Activated CD4-positive, alpha-beta T cell treated with anti-CD3 and anti-CD28 coated beads for 1 hour (primary cell): ENCODE measurements around the gene PAIP1.
"Not testable (repeated sequence)": the region's sequence is repeated elsewhere in the genome, so short reads cannot be mapped to it uniquely, and the experiment has no call there.

Source experiments
- DNase-seq: peaks from one replicate; pipeline ENCODE4 v3.0.0-alpha.2; 2020

Gene PAIP1, protein sequence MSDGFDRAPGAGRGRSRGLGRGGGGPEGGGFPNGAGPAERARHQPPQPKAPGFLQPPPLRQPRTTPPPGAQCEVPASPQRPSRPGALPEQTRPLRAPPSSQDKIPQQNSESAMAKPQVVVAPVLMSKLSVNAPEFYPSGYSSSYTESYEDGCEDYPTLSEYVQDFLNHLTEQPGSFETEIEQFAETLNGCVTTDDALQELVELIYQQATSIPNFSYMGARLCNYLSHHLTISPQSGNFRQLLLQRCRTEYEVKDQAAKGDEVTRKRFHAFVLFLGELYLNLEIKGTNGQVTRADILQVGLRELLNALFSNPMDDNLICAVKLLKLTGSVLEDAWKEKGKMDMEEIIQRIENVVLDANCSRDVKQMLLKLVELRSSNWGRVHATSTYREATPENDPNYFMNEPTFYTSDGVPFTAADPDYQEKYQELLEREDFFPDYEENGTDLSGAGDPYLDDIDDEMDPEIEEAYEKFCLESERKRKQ

DNA sequence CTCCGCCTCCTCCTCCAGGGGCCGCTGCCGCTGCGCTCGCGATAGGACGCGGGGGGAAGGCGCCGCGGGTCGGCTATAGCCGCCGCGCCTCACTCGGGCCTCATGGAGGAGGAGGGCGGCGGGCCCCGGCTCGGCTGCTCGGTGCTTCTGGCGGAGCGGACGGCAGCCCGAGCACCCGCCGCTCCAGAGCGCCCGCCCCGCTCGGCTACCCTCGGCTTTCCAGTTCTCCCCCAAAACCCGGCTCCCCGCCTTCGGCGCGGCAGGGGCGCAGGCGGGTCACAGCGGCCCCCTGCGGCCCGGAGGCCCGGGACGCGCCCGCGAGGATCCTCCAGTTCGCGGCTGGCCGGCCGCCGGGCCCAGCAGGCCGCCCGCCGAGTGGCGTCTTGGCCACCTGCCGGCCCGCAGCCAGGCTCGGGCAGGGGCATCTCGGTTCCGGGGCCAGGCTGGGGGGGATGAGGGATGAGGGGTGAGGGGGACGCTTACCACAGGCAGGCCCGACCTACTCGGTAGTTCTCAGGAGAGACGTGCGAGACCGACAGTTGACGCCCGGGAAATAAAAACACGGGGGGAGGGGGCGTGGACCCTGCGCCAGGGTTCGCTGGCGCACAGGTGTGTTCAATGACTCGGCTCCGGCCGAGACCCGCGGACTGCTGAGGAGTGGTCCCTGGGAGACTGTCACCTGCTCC lies at the start of gene PAIP1:
PAIP1 (minus strand) TSS at position 221 of the 686 bp plus-strand sequence. CDS start 231 bp downstream, outside the sequence.
- peak; percentile 72 for DNase-seq

GRCh38 chr5:43606351-43606750 lies 49.5 kb upstream of the PAIP1 start:
- no peak for DNase-seq

DNA sequence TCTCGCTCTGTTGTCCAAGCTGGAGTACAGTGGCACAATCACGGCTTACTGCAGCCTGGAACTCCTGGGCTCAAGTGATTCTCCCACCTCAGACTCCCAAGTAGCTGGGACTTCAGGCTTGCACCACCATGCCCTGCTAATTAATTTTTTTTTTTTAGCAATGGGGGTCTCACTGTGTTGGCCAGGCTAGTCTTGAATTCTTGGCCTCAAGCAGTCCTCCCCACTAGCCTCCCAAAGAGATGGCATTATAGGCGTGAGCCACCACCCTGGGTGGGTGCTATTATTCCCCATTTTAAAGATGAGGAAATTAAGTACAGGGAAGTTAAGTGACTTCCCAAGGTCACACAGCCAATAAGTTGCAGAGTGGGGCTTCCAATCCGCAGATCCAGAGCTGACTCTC lies 47.8 kb upstream of the PAIP1 start:
- no peak for DNase-seq

GRCh38 chr5:43603344-43604217 lies 46.7 kb upstream of the PAIP1 start:
- DNase-seq, result peak; percentile 46

DNA sequence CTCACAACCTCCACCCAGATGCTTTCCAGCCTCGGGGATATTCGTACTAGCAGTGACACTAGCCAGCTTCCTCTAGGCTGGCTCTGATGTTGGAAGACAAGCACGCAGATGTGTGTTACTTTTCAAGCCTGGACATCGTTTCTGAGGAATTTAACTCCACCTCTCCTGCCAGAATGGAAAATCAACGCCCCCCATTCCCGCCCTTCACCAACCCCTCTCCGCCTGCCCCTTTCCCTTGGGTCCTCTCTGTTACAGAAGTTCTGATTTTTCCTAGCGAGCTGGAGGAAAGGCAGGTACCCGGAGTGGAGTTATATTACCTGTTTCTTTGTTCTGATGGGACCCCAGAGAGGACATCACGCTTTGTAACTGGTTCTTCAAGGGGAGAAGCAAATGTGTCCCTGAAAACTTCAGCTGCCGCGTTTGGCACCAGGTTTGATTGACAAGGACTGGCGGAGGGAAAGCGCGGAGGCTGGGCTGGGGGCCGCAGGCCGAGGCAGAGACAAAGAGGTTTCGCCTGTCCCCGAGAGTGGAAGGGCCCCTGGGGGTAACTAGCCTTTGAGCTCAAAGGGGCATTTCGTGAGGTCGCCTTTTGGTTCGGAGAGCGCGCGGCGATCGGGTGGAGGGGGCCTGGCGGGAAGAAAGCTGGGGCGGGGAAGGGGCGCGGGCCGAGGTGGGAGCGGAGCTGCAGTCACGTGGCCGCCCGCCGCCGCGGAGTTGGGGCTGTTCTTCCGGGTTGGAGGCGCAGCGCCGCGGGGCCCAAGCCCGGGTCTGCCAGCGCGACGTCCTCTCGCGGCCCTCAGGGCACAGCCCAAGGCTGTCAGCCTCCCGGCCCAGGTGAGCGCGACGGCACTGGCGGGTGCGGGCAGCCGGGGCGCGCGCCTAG lies 45.8 kb upstream of the PAIP1 start, which contains the start of gene NNT:
NNT (plus strand) TSS at position 720 of the 883 bp plus-strand sequence. CDS start 6,016 bp downstream, outside the sequence.
- peak; percentile 60 for DNase-seq

- DNase-seq, result no peak
Measured at GRCh38 chr5:43601454-43602260, 44.8 kb upstream of the PAIP1 start.

DNA sequence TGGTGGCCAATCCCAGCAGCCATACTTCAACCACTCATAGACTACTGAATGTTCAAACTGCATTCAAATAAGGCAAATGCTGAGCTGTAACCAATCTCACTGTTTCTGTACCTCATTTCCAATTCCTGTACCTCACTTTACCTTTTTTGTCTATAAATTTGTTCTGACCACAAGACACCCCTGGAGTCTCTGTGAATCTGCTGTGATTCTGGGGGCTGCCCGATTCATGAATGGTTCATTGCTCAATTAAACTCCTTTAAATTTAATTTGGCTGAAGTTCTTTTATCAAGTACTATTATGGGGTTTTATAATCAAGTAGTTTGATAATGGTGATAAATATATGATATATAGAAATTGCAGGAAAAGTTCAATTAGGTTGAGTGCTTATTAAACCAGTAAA lies 42.0 kb upstream of the PAIP1 start:
- DNase-seq, result not testable (repeated sequence)

DNA sequence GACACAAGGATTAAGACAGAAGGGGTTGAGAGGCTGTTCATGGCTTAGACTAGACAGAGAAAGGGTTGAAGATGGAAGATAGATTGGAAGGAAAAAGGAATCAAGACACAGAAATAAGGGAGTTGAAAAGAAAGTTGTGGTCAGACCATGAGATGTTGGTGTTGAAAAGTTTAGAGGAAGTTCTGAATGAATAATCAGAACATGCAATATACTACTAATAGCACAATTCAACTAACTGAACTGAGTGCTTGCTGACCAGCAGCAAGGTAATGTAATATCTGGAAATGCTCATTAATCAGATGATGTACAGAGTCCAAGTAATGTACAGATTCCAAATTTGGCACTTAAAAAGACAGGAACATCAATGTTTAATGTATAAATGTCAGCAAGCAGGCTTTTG lies 35.5 kb upstream of the PAIP1 start:
- DNase-seq, result no peak

DNA sequence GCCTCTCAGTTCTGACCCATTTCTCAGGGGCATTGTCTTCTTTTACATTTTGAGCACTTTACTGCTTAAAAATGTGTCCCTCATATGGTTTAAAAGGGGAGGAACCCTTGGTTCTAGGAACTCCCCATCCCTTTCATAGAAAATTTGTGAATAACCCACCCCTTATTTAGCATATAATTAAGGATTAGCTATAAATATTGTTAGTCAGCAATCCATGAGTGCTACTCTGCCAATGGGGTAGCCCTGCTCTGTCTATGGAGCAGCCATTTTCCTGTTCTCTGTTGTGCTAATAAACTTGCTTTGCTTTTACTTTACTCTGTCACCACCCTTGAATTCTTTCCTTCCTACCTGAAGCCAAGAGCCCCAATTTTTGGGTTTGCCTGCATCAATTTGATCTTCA lies 33.8 kb upstream of the PAIP1 start:
- no peak for DNase-seq

GRCh38 chr5:43589310-43589709 lies 32.4 kb upstream of the PAIP1 start:
- no peak for DNase-seq

GRCh38 chr5:43588842-43589241 lies 32.0 kb upstream of the PAIP1 start:
- DNase-seq, result no peak

DNA sequence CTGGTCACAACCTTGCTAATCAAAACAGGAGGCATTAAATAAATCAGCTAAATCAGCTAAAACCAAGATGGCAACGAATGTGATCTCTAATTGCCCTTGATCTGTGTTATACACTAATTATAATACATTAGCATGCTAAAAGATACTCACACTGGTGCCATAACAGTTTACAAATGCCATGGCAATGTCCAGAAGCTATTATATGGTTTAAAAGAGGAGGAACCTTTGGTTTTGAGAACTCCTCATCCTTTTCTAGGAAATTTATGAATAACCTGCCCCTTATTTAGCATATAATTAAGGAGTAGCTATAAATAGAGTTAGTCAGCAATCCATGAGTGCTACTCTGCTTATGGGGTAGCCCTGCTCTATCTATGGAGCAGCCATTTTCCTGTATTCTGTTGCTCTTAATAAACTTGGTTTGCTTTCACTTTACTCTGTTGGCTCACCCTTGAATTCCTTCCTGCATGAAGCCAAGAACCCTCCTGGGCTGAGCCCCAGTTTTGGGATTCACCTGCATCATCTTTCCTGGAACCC lies 27.4 kb upstream of the PAIP1 start:
- no peak for DNase-seq

DNA sequence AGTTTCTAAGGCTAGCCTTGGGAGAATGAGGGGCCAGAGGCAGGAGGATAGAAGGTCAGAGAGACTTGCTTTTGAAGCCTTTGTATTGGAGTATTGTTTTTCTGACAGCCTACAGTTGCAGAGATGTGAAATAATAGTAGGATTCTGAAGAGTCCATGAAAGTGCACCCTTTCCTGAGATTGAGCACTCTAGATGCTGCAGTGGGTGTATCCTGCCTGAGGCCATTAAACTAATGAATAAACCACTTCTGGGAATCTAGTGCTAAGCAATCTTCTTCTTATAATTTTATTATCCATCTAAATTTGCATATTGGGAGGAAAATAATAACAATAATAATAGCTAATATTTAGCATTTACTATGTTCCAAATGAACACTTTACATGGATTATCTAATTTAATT lies 26.8 kb upstream of the PAIP1 start:
- no peak for DNase-seq

DNA sequence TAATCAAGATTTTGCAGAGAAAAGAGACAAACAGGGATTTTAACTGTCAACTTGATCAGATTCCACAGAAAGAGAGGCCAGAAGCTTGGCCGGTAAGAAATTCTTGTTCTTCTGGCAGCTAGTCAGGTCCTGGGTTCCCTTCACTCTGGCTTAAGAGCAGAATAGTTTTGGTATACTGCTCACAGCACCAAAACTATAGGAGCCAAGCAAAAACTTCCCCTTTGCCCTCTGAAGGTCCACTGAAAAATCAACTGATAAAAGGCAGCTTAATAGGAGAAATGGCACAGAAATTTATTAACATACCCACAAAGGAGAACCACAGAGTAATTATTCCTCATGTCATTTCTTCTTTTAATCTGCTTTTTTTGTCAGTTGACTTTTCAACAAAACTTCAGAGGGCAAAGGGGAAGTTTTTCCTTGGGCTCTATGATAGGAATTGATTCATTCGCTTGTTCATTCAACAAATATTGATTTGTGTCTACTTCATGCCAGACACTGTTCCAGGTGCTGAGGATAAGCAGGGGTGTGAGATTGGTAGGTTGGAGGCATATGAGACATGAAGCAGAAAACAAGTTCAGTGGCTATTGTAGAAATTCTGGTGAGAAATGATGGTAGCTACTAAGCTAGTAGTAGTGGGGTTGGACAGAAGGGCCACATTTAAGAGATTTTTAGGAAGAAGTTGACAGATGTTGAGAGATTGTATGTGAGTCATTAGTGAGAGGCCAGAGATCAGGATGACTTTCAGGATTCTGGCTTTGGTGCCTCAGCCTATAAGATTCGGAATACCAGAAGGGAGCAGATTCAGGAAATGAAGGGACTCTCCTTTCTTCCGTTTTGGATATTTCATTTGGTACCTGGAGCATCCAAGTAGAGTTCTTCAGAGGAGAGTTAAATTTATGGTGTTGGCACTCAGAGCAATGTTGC lies 25.5 kb upstream of the PAIP1 start:
- DNase-seq, result no peak

- DNase-seq, result no peak
Measured at GRCh38 chr5:43581398-43581797, 24.5 kb upstream of the PAIP1 start.

- DNase-seq, result not testable (repeated sequence)
Measured at GRCh38 chr5:43580402-43581210, 23.7 kb upstream of the PAIP1 start.

GRCh38 chr5:43573058-43573457 lies 16.2 kb upstream of the PAIP1 start:
- DNase-seq, result no peak

DNA sequence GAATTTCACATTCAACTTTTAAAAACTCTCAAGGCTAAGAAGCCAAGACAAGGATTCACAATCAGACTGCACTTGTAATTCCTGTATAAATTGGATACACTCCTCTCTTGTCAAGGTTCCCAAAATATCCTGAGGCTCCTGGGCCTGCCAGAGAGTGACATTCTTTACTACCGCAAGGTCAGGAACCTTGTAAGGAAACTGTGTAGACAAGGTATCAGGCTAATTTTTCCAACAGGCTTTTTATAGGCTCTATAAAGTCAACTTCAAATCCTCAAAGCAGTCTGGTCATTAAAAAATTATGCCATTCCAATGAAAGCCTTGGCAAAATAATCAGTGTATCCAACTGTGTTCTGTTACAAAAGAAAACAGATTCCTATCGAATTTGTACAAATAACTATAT lies 15.5 kb upstream of the PAIP1 start:
- DNase-seq, result no peak

- DNase-seq, result no peak
Measured at GRCh38 chr5:43571237-43571636, 14.4 kb upstream of the PAIP1 start.
